Neuron (in vitro differentiated cells): ENCODE measurements around the gene SCN1B.

Source experiments
- H2AFZ ChIP-seq: one replicate; pipeline ENCODE4 v1.6.1; 2013; ENCODE audit warnings: low read depth, mild to moderate bottlenecking, inconsistent platforms, low read length, moderate library complexity
- H3K27me3 ChIP-seq: one replicate; pipeline ENCODE4 v1.6.1; 2013; ENCODE audit warnings: low read length; ENCODE audit not compliant: insufficient read depth
- H3K36me3 ChIP-seq: one replicate; pipeline ENCODE4 v1.6.1; 2013; ENCODE audit warnings: low read length; ENCODE audit not compliant: insufficient read depth
- H3K4me1 ChIP-seq: one replicate; pipeline ENCODE4 v1.6.1; 2013; ENCODE audit warnings: low read length; ENCODE audit not compliant: insufficient read depth
- H3K4me3 ChIP-seq: 2 replicates; pipeline ENCODE4 v1.5.1; 2013; ENCODE audit warnings: mild to moderate bottlenecking, low read length, moderate library complexity
- H3K9me3 ChIP-seq: one replicate; pipeline ENCODE4 v1.6.1; 2013; ENCODE audit warnings: low read length

Gene SCN1B

DNA sequence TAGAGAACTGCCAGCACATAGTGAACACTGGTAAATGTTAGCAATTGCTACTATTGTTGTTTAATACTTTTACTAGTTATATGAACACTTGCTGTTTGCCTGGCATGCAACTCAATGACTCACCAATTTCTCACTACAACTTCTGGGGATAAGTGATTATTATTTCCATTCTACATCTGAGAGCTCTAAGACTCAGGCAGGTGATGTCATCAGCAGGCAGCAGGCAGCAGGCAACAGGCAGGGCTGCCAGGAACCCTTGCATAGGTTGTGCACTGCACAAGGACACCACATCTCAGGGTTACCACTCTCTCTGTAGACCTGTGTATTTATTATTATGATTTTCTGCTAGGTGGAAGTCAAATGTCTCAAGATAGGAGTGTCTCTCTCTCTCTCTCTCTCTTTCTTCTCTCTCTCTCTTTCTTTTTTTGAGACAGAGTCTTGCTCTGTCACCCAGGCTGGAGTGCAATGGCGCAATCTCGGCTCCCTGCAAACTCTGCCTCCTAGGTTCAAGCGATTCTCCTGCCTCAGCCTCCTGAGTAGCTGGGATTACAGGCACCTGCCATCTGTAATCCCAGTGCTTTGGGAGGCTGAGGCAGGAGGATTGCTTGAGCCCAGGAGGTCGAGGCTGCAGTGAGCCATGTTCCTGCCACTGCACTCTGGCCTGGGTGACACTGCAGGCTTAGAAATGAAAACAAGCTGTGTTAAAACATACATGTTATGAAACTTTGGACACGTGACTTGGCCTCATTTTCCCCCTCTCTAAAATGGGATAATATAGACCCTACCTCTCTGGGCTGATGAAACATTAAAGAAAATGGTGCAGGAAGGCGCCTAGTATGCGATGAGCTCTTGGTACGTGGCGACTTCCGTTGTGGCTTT is 33.9 kb downstream of the SCN1B start:
- Histone ChIP-seq H3K36me3 (no peaks in the 10 kb centered on the region), H3K27me3 (no peaks in the 10 kb centered on the region), H3K4me1 (no peaks in the 10 kb centered on the region), H3K4me3 (no peak overlapping the region), H3K9me3 (no peaks in the 10 kb centered on the region), H2AFZ (no peak overlapping the region)

DNA sequence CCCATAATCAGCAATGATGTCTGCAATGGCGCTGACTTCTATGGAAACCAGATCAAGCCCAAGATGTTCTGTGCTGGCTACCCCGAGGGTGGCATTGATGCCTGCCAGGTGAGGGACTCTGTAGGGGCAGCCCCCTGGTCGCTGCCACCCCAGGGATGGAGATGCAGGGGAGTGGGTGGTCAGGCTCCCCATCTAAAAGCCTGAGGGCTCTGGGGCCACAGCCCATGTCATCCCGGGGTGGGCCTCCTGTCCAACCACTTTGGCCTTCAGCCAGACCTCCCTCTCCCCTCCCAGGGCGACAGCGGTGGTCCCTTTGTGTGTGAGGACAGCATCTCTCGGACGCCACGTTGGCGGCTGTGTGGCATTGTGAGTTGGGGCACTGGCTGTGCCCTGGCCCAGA is 35.3 kb downstream of the SCN1B start:
- H2AFZ ChIP-seq: no peak overlapping the region
- no peaks in the 10 kb centered on the region for H3K27me3 ChIP-seq
- H3K36me3 ChIP-seq: no peaks in the 10 kb centered on the region
- peaks cover 1% of the 10 kb centered on the region for H3K9me3 ChIP-seq
- no peak overlapping the region for H3K4me3 ChIP-seq
- no peaks in the 10 kb centered on the region for H3K4me1 ChIP-seq

DNA sequence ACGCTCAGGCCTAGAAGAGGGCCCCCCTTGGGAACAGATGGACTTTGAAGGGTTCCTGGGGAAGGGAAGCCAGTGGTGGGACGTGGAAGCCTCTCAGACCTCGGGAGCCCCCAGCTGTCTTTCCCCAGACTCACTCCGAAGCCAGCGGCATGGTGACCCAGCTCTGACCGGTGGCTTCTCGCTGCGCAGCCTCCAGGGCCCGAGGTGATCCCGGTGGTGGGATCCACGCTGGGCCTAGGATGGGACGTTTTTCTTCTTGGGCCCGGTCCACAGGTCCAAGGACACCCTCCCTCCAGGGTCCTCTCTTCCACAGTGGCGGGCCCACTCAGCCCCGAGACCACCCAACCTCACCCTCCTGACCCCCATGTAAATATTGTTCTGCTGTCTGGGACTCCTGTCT is 35.9 kb downstream of the SCN1B start:
- Histone ChIP-seq H3K27me3 (no peaks in the 10 kb centered on the region), H3K4me3 (no peak overlapping the region), H3K4me1 (no peaks in the 10 kb centered on the region), H3K9me3 (peaks cover 3% of the 10 kb centered on the region), H2AFZ (no peak overlapping the region), H3K36me3 (no peaks in the 10 kb centered on the region)

DNA sequence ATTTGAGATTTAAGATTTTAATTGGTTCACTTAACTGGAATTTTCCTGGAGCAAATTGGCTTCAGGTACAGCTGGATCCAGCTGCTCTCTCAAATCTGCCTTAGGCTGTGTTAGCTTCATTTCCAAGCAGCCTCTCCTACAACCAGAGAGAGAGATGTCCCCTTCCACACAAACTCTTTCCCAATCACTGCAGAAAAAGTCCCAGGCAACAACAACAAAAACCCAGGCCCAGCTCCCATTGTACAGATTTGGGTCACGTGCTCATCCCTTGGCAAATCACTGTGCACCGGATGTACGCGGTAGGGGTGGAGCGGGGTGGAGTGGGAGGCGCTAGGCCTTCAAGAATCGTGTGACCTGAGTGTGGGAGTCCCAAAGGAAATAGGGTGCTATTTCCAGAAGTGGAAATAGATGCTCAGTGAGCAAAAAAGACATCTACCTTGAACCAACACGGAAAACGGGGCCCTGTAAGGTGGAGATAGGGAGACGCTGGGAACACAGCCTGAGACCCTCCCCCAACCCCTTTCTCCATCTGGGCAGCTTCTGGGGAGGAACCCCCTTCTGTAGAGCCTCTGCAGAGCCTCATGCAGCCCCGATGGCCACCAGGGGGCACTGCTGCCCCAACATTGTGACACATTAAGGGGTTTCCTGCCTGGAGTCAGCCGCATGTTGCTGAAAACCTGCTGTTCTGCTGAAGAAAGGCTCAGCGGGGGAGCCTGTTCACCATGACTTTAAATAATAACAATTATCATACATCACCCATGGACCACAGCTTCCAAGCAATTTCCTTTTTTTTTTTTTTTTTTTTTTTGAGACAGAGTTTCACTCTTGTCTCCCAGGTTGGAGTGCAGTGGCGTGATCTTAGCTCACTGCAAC is 36.7 kb downstream of the SCN1B start:
- no peaks in the 10 kb centered on the region for H3K27me3 ChIP-seq
- H2AFZ ChIP-seq: no peak overlapping the region
- H3K4me3 ChIP-seq: no peak overlapping the region
- no peaks in the 10 kb centered on the region for H3K4me1 ChIP-seq
- peaks cover 3% of the 10 kb centered on the region for H3K9me3 ChIP-seq
- H3K36me3 ChIP-seq: no peaks in the 10 kb centered on the region

DNA sequence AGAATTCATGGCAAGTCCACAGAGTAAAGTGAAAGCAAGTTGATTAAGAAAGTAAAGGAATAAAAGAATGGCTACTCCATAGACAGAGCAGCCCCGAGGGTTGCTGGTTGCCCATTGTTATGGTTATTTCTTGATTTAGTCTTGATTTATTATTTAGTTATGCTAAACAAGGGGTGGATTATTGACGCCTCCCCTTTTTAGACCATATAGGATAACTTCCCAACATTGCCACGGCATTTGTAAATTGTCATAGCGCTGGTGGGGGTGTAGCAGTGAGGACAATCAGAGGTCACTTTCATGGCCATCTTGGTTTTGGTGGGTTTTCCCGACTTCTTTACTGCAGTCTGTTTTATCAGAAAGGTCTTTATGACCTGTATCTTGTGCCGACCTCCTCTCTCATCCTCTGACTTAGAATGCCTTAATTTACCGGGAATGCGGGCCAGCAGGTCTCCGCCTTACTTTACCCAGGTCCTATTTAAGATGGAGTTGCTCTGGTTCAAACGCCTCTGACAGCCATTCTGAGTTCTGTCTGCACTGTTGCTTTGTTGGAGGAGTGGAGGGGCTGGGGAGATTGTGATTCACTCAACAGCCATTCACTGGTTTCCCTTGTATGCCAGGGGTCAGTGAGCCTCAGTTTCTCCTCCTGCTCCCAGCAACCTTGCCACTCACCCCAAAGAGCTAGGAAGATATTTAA is 38.8 kb downstream of the SCN1B start:
- H3K4me1 ChIP-seq: no peaks in the 10 kb centered on the region
- no peaks in the 10 kb centered on the region for H3K36me3 ChIP-seq

DNA sequence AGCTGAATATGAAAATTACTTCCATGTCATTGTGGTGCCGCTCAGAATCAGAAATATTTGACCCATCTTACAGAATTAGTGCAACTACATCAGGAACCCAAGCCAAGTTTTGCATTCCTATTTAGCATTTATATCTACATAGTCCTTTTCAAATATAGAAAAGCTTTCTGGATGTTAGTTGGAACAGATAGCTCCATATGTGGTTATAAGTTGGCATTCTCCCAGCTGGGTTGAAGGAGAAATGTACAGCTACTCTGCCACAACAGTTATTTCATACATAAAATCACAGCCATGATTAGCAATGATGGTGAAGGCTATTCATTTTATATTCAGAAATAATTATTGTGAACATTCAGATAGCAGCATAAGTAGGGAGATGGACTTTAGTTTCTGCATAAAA is 39.4 kb downstream of the SCN1B start:
- H3K4me3 ChIP-seq: no peak overlapping the region
- H2AFZ ChIP-seq: no peak overlapping the region
- no peaks in the 10 kb centered on the region for H3K4me1 ChIP-seq
- H3K36me3 ChIP-seq: no peaks in the 10 kb centered on the region
- peaks cover 3% of the 10 kb centered on the region for H3K9me3 ChIP-seq
- peaks cover 4% of the 10 kb centered on the region for H3K27me3 ChIP-seq

More for the DNA sequence above, 38.8 kb downstream of the SCN1B start:
- peaks cover 3% of the 10 kb centered on the region for H3K9me3 ChIP-seq
- H3K4me3 ChIP-seq: no peak overlapping the region
- no peak overlapping the region for H2AFZ ChIP-seq
- peaks cover 4% of the 10 kb centered on the region for H3K27me3 ChIP-seq

DNA sequence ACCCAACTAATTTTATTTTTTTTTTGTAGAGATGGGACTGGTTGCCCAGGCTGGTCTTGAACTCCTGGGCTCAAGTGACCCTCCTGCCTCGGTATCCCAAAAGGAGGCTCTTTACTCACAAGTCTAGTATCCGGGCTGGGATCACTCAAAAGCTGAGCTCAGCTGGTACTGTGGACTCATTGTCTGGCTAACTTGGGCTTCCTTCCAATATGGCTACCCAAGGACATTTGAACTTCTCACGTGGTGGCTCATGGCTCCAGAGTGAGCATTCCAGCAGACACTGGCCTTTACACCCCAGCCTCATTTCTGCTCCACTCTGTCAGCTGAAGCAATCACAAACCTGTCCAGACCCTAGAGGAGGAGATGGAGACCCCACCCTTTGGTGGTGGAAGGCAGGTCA is 40.2 kb downstream of the SCN1B start:
- H3K4me1 ChIP-seq: no peaks in the 10 kb centered on the region
- H3K4me3 ChIP-seq: no peak overlapping the region
- peaks cover 7% of the 10 kb centered on the region for H3K27me3 ChIP-seq
- H3K9me3 ChIP-seq: peaks cover 3% of the 10 kb centered on the region
- no peaks in the 10 kb centered on the region for H3K36me3 ChIP-seq
- H2AFZ ChIP-seq: no peak overlapping the region

DNA sequence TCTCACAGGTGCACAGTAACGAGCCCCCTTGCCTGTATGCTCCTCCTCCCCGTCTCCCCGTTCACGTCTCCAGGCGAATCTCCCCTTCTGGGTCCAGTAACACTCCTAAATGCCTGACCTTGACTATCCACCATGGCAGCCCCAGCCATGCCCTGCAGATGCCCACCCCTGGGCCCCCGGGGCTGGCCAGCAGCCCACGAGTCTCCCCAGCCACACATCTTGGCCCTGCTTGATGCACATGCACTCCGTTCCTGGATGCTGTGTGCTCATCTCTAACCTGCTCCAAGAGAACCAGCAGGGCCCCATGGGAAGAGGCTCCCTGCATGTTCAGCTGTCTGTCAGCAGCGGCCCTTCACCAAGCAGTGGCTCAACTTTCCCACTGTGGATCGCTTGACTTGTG is 43.2 kb downstream of the SCN1B start:
- Histone ChIP-seq H2AFZ (no peak overlapping the region), H3K36me3 (no peaks in the 10 kb centered on the region), H3K27me3 (peaks cover 7% of the 10 kb centered on the region)

DNA sequence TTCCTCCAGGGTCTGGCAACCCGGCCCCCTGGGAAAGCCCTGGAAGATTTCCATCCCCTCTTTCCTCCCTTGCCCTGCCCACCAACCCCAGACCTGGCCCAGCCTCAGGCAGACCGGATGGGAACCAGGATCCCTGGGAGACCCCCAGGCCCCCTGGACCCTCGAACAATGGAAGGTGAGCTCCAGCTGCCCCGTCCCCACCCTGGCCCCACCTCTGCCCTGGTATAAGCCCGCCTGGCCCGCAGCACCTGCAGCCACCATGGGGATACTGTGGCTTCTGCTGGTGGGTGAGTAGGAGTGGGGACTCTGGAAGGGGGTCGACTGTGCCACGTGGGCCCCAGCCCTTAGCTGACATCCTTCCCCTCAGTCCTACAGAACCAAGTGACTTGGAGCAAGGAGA is 43.7 kb downstream of the SCN1B start:
- Histone ChIP-seq H2AFZ (no peak overlapping the region), H3K9me3 (peaks cover 3% of the 10 kb centered on the region), H3K36me3 (no peaks in the 10 kb centered on the region), H3K4me1 (no peaks in the 10 kb centered on the region), H3K4me3 (no peak overlapping the region), H3K27me3 (peaks cover 7% of the 10 kb centered on the region)

More for the DNA sequence above, 43.2 kb downstream of the SCN1B start:
- Histone ChIP-seq H3K4me1 (no peaks in the 10 kb centered on the region), H3K4me3 (no peak overlapping the region), H3K9me3 (peaks cover 3% of the 10 kb centered on the region)

DNA sequence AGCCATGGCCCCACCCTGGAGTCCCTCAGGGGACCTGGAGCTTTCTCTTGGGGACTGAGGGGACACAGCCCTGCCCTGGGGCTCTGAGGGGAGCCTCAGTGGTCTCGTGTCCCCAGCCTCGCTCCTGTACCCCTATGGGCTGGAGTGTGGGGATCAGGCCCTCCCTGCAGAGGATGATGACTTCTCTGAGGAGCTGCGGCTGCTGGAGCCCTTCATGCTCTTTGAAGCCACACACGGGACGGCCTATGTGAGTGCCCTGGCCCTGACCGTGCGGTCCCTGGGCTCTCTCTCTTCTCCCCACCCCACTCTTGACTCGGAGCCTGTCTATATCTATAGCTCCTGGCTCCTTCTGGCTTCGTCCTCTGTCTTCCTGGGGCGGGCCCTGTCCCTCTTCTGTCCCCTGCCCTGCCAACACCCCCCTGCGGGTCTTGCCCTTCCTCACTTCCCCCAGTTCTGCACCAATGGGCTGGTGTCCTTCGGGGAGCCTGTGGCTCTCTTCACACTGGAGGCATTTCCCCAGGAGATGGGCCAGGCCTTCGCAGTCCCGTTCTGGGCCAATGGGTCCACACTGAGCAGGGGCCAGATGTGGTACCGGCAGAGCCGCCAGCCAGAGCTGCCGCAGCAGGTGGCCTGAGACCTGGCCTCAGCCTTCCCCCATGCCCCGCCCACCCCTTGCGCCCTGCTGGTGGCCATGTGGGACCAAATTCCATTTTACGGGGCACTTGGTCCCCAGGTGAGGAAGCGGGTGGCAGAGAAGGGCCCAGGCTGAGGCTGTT is 44.3 kb downstream of the SCN1B start:
- peaks cover 10% of the 10 kb centered on the region for H3K27me3 ChIP-seq

DNA sequence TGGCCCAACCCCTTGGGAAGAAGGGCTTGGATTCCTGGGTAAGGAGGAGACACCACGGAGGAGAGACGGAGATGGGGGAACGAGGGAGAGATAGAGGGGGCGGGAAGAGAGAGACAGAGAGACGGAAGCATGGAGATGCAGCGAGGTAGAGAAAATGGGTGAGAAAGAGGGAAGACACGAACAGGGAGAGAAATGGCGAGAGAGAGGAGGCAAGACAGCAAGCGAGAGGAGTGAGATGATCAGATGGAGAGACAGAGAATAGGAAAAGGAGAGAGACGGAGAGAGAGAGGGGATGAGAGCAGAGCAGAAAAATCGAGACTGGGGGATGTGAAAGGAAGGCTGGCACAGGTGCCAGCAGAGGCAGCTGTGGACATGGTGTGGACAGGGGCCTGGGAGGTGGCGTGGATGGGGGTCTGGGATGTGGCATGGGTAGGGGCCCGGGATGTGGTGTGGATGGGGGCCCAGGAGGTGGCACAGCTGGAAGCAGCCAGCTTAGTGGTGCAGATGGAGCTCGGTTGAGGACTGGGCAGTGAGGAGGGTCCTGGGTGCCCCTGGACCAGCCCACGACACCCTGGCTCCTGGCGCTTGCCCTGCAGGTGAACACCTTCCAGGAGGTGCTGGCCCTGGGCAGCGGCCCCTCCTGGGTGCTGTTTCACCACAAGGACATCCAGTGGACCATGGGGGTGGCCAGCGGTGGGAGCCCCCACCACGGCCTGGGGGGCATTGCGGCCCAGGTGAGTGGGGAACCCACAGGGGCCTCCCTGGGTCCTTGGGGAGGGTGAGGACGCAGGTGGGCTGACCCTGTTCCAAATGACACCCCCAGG is 45.1 kb downstream of the SCN1B start:
- Histone ChIP-seq H3K4me1 (no peaks in the 10 kb centered on the region), H3K27me3 (peaks cover 17% of the 10 kb centered on the region), H3K9me3 (peaks cover 3% of the 10 kb centered on the region), H2AFZ (no peak overlapping the region), H3K36me3 (no peaks in the 10 kb centered on the region), H3K4me3 (no peak overlapping the region)

More for the DNA sequence above, 44.3 kb downstream of the SCN1B start:
- peaks cover 3% of the 10 kb centered on the region for H3K9me3 ChIP-seq
- H3K36me3 ChIP-seq: no peaks in the 10 kb centered on the region
- no peaks in the 10 kb centered on the region for H3K4me1 ChIP-seq
- no peak overlapping the region for H3K4me3 ChIP-seq
- no peak overlapping the region for H2AFZ ChIP-seq

DNA sequence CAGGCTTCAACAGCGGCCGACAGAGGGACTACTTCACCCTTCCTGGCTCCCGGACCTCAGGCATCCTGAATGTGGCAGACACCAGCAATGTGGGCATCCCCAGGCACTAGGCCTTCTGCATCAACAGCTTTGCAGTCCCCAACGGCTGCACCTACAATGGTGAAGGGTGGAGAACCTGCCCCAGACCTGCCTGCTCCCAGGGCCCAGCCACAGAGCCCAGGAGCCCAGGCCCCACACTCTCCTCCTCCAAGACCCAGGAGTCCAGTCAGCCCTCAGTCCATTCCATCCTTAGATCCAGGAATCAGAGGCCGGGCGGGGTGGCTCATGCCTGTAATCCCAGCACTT is 45.7 kb downstream of the SCN1B start:
- Histone ChIP-seq H3K27me3 (peaks cover 17% of the 10 kb centered on the region), H3K36me3 (no peaks in the 10 kb centered on the region), H3K4me1 (no peaks in the 10 kb centered on the region), H3K9me3 (no peaks in the 10 kb centered on the region), H2AFZ (no peak overlapping the region), H3K4me3 (no peak overlapping the region)
